Activated CD4-positive, alpha-beta T cell treated with anti-CD3 and anti-CD28 coated beads, Interleukin-2, amount 50 U/mL, for 16 hours (primary cell): ENCODE results near the gene RPL28.

Experiments used
- DNase-seq: peaks from one replicate; pipeline ENCODE4 v3.0.0-alpha.2; 2020

RPL28 gene

DNA sequence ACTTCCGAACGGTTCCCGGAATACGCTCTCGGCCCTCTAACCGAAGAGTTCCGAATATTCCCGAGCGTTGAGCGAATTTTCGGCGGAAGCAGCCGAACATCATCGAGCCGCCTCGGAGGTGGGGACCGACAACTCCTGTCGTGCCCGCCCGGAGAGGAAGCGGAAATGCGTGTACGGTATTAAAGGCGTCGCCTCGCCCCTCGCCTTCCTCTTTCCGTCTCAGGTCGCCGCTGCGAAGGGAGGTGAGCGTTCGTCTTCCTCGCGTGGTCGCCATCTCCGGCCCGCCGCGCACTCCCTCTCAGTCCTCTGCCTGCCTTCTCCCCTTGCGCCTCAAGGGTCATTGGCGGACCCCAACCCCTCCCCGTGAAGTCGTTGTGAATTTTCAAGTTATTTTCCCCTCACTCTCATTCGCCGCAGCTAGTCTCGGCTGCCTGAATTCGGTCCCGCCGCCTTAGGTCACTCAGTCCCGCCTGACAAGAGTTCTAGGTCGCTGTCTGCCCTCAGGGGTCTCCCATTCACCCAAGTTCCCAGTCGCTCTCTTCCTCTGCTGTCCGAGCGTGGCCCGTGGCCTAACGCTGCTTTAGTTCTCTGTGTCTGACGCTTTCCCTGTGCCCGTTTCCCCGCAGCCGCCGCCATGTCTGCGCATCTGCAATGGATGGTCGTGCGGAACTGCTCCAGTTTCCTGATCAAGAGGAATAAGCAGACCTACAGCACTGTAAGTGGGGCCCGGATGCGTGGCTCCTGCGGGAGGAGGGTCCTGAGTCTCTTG, at the start of gene RPL28:
TSS of gene RPL28 (plus strand) at position 209 of the 769 bp plus-strand sequence. CDS start at position 635, 426 bp downstream.
- DNase-seq: peak; percentile 99

DNA sequence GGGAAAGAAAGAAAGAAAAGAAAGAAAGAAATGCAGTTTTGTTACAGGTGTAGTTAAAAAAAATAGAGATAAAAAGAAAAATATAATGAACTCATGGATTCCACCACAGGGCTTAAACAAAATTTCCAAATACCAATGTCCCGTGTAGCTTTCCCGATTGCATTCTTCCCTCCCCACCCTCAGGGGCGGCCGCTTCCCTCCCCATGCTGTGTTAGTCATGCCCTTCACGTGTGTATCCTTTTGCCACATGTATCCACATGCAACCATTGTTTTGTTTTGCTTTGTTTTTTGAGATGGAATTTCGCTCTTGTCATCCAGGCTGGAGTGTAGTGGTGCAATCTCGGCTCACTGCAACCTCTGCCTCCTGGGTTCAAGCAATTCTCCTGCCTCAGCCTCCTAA, 49.6 kb upstream of the RPL28 start:
- no peak for DNase-seq

DNA sequence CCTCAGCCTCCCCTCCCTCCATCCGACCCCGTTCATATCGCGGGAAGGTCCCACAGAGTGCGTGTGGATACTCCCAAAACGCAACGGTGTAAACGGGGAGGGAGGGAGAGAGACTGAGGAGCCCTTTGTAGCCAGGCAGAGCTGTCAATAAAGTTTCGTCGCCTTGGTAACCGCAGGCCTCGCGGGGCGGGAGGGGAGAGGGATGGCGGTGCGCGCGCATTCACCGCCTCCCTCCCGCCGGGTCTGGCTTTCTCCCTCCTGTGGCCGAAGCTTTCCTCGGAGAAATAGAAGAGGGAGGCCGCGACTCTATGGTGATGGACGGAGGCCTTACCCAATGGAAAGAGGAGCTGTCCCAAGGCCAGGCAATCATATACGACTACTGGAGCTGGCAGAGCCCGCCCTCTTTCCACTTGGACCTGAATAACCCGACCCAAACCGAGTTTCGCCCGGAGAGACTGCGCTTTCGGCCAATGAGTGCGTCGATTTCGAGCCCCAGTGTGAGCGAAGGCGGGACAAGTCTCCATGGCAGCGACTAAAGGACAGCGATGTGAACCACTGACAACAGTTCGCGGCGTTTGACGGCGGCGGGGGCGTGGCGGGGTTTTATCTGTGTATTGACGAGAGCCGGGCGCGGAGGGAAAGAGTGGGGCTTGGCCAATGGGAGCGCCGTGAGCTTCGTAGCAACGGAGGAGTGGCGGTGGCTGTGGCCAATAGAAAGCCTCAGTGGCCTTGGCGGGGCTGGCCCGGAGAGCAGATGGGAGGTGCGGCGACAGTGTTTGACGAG, 46.4 kb upstream of the RPL28 start, which contains the start of gene KMT5C:
TSS of gene KMT5C (plus strand) at position 772 of the 784 bp plus-strand sequence. CDS start 2,061 bp downstream, outside the sequence.
- DNase-seq: peak; percentile 100

DNA sequence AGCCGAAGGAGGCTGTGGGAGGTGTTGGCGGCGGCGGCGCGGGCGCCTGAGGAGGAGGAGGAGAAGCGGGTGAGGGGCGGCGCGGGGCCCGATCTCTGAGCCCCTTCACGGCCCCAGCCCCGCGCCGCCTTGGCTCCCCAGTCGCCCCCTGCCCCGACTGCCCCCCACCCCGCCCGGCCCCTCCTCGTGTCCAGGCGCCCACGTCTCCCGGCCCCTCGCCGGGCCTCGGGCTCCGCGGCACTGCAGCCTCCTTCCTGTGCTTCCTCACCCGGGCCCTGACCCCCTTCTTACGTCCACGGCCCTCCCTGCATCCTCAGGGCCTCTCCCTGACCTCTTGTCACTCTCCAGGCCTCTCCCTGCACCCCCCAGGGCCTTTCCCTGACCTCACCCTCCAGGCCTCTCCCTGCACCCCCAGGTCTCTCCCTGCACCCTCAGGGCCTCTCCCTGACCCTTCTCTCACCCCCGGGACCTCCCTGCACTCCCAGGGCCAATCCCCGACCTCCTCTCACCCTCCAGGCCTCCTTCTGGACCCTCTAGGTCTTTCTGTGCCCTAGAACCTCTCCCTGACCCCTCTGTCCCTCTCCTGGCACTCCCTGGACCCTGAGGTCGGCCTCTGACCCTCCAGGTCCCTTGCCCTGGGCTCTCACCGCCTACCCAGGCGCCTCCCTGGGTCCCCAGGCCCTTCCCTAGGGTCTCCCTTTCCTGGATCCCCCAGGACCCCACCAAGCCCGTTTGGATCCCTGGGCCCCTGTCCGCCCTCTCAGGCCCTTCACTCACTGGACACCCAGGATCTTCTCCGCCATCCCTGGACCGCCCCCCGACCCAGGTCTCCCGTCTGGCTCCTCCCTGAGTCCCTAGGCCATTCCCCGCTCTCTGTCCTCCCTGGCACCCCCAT, 45.6 kb upstream of the RPL28 start:
- DNase-seq: no peak

DNA sequence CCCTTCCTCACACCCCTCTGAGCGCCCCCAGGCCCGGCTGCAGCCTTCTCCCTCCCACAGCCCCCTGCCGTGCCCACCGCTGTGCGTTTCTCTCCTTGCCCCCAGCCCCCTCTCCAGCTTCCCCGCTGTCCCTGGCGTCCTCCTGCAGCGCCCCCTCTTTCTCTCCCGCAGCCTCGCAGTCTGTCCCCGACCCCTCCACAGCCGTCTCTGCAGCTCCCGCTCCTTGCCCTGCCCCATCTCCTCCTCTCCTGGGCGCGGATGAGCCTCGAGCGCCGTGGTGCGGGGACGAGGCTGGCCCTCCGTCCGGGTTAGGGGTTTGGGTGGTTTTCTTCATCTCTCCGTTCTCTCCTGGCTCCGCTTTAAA, 45.0 kb upstream of the RPL28 start:
- DNase-seq: no peak

DNA sequence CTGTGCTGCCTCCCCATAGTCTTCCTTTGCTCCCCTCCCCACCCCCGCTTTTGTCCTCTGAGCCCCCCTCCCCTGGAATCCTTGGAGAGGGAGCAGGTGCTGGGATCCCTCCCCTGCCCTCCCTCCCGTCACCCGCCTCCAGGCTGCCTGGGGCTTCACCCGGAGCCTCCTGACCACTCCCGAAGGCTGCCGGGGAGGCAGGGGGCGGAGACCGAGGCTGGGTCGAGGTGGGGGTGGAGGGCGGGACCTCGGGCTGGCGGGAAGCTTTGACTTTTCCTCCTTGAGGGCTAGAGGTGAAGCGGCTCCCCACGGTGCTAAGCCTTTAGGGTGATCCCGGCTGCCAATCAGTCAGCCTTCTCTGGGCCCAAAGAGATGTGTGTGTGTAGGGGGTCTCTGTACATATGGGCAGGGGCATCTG, 44.6 kb upstream of the RPL28 start:
- DNase-seq: peak; percentile 63

DNA sequence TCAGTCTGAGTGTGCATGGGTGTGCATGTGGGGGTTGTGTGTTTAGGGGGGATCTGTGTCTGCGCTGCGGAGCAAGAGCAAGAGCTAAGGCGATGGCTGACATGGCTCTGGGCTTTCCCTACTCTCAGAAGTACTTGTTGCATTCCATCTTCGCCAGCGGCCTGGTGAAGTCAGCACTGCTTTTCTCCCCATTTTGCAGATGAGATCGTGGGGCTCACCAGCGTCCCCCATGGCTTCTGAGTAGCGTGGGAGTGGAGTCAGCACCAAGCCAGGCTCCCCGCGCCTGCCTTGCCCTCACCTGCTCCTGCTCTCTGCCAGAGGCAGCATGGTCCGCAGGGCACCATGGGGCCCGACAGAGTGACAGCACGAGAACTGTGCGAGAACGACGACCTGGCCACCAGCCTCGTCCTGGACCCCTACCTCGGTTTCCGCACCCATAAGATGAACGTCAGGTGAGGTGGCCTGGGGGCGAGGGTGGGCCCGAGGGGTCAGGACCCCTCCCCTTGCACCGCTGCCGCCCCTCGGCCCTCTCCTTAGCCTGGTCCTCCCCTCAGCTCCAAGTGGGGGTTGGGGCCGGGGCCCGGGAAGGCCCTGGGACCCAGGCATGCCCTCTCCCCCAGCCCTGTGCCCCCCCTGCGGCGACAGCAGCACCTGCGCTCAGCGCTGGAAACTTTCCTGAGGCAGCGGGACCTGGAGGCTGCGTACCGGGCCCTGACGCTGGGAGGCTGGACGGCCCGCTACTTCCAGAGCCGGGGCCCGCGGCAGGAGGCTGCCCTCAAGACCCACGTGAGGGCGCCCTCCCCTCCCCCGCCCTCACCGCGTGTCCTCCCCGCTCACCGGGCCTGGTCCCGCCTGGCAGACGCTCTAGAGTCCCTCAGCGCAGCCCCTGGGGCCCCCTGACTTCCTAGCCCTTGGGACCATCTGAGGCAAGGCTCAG, 43.9 kb upstream of the RPL28 start:
- DNase-seq: no peak

DNA sequence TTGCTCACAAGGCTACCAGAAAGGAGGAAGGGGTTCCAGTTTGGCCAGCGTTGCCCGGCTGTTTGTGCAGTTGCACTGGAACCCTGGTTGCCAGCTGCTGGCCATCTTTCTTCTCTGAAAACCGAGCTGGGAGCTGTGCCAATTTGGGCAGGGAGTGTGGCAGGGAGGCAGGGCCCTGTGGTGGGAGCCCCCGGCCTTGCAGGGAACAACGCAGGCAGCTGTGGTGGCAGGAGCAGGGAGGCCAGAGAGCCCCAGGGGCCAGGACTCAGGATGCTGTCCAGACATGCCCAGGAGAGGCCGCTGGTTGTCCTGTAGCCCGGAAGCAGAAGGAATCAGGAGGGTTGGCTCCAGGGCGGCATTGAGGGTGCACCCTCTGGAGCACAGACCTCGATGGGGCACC, 41.3 kb upstream of the RPL28 start:
- no peak for DNase-seq

DNA sequence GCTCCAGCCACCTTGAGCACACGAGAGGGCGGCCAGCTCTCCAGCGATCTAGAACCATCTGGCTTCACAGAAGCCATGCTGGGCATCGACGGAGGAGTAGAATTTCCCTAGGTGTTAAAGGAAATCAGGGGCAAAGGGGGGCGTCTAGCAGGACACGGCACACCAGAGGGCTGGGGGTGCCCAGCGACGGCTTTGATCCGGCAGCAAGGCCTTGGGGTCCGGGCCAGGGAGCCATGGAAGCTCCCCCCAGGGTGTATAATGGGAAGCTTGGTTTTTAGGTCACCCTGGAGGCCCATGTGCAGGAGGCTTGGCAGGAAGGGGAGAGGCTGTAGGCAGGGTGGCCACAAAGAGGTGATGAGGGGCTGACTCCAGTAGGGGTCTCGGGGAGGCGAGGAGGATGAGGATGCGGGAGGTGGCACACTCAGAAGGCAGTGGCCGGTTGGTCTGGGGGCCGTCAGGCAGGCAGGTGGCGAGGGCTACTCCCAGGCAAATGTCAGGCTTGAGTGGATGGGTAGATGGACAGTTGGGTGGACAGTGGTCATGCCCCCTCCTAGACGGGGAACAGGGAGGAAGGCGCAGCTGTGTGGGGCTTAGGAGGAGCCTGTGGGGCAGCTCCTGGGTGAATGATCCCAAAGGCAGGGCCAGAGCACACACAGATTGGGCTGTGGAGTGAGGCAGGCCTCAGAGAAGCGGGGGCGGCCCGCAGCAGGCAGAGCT, 40.5 kb upstream of the RPL28 start:
- DNase-seq: no peak

DNA sequence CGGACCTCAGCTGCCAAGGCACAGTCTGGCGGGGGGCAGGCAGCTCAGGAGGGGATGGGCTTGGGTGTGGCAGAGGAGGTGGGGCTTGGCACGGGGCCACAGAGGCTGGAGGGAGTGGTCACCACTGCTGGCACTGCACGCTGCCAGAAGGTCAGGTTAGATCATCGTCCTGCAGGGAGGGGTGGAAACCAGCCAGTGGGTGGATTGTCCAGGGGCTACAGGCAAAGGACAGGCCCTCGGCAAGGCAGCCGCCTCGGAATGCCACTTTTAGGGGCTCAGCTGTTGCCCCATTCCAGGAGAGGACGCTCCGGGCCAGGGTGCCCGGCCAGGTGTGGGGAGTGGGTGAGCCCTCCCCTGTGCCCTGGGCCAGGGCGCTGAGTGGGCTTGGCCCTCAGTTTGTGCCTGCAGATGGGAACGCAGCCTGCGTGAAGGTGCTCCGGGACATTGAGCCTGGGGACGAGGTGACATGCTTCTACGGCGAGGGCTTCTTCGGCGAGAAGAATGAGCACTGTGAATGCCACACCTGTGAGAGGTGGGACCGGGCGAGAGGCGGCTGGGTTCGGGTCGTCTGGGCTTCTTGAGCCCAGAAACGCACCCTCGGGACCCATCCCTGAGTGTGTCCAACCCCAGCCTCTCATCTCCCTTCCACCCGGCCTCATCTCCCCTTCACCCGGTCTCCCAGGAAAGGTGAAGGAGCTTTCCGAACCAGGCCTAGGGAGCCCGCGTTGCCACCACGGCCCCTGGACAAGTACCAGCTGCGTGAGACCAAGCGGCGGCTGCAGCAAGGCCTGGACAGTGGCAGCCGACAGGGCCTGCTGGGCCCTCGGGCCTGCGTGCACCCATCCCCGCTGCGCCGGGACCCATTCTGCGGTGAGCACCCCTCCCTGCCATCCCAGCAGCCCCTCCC, 39.7 kb upstream of the RPL28 start:
- DNase-seq: no peak

DNA sequence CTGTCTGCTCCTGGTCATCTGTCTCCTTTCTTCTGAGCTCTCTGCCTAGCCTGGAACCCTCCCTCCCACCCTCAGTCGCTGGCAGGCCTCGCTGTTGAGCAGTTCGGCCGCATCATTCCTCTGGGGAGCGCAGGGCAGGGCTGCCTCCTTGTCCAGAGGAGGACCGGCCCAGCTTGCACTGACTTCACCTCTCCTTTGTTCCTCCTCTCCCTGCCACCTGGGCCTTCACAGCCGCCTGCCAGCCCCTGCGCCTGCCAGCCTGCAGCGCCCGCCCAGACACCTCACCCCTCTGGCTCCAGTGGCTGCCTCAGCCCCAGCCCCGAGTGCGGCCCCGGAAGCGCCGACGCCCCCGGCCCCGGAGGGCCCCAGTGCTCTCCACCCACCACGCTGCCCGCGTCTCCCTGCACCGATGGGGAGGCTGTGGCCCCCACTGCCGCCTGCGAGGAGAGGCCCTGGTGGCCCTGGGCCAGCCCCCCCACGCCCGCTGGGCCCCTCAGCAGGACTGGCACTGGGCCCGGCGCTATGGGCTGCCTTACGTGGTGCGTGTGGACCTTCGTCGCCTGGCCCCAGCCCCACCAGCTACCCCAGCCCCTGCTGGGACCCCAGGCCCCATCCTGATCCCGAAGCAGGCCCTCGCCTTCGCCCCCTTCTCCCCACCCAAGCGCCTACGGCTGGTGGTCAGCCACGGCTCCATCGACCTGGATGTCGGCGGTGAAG, 38.8 kb upstream of the RPL28 start:
- no peak for DNase-seq

DNA sequence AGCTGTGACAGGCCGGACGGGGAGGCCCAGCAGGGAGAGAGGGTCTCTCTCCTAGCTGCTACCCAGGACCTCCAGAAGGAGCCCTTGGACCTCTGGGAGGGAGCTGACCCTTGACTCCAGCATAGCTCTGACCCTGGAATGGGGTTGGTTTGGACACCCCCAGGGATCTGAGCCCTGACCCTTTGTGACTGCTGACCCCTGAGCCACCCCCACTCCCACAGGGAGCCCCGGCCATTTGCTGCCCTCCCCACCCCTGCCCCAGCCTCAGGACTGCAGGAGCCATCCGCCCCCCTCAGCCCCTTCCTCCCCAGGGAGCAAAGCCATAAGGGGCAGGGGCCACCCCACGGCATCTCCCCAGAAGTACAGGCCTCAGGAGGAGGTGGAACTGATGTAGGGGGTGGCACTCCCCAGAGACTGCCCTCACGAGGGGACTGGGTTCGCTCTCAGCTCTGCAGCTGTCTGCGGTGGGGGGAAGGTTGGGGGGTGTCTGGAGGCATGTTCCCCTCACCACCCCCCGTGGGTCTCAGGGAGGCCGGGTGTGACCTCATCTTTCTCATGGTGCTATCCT, 38.2 kb upstream of the RPL28 start:
- no peak for DNase-seq

DNA sequence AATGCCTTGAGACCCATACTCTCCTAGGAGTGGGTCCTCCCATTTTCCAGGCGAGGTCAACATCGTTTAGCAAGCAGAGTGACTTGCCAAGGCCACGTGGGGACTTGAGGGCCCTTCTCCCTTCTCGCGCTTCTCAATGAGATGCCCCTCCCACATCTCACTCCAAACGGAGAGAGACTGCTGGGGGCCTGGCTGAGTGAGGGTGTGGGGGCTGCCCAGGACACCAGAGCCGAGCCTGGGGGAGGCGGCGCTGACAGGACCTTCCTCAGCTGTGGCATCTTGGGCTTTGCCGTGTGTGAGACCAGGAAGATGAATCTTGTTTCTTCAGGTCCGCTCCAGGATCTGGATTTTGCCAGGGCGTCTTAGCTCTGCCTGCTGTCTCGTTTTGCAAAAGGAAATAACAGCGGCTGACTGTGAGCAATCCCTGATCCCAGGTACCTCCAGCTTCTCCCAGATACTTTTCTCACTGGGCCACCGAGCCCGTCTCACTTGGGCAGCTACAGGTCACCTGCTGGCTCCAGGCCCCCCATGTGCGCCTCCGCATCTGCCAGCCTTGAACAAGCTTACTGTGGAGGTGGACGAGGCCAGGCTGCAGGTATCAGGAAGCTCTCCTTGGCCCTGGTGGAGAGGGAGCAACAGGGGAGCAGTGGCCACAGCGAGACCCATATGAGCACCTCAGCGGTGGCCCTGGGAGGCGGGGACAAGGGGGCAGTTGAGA, 37.3 kb upstream of the RPL28 start:
- DNase-seq: no peak

DNA sequence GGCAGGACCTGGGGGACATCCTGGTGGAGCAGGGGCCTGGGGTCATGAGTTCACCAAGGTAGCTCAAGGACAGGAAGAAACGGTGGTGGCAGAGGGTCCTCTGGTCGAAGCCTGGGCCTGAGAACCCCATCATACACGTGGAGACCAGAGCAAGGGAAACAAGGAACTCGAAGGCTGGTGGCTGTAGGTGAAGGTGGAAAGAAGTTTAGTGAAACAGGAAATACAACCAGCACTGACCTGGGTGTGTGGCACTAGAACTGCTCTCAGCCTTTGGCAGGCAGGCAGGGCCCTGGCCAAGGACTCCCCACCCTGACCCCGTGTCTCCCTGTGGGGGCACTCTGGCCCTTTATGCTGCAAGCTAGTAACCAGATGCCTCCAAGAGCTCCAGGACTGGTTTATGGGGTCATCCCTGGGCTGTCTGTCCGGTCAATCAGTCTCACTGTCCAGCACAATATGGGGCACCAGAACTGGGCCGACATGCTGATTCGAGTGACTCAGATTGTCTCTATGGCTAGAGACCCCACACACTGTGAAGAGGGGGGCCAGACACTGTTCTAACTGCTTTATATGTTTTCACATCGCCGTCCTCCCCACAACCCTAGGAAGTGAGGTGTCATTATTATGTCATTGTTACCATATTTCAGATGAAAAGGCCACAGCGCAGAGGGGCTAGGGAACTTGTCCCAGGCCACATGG, 35.0 kb upstream of the RPL28 start:
- DNase-seq: no peak

DNA sequence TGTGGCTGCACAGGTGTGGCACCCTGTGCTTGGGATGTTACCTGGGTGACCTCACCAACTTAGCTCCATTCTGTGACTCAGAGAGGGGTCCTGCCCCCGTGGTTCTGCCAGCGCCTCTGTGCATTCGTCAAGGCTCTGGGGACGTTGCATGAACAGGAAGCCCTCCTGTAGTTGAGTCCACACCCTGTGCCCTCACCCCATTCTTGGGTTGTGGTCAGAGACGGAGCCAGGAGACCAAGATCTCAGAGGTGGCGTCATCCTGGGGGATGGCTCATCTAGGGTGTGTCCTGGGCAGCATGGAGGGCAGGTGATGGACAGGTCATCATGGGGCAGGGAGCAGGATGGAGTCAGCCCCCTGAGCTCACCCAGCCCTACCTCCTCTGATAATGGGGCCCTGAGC, 33.7 kb upstream of the RPL28 start:
- no peak for DNase-seq

DNA sequence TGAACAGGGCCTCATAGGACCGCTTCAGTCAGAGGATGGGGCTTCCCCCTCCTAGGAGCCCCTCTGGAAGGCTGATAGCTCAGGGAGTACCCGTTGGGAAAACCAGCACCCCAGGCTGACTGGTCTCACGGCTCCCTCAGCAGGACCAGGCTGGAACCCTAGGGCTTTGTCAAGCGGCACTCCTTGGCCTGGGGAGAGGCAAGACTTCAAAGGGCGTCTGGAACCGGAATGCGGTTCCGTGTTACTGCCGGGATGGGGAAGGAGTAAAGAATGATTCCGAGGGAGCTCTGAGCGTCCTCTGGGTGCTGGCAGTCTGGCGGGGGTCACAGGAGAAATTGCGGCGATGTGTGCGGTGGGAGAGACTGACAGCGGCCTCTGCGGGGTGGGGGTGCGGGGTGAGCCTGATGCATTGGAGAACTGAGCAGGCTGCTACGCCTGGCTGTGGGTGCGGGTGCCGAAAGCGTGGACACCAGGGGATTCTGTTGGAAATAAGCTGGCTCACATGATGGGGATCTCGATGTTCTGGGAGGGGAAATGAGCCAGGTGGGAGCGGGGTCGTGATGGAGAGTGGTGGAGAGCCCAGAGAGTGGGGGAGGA, 33.1 kb upstream of the RPL28 start:
- DNase-seq: no peak

DNA sequence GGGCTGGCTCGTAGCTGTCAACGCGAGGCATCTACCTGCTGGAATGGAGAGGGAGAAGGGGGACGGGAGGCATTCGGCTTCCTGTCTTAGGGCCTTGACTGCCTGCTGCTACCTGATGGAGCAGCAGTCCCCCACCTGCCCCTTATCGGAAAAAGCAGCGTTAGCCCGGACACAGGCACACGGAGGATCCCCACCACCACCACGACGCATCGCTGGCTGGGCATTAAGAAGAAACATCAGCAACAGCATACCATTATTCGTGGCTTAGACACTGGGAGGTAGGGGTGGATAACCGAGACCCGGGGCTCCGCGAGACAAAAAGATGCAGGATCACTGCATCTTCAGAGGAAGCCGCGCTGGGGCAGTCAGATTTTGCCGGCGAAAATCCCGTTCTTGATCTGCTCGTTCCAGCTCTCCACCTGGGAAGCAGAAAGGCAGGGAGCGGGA, 32.4 kb upstream of the RPL28 start:
- no peak for DNase-seq
